B cell (primary cell): ENCODE results near the gene MCEE.

Experiments
- CTCF ChIP-seq: fragments of 200-600 bp; IDR thresholded peaks from one replicate; pipeline ENCODE4 v1.8.0; 2022; ENCODE audit warnings: antibody characterized with exemption, mild to moderate bottlenecking
- EZH2 ChIP-seq: IDR thresholded peaks from 2 replicates; pipeline ENCODE4 v1.6.1; 2012; ENCODE audit warnings: borderline replicate concordance, low read depth, mild to moderate bottlenecking, moderate library complexity, low read length; ENCODE audit not compliant: insufficient read depth, poor library complexity, severe bottlenecking

GRCh38 chr2:71069376-71069775 lies 60.7 kb downstream of the MCEE start:
- no peak for TF ChIP-seq CTCF
- no peak for TF ChIP-seq EZH2
